Breast epithelium (tissue), 4 donors: ENCODE results near the gene B4GALNT3. TPM values are rescaled to one million over a fixed set of nuclear protein-coding genes. Genes with fewer than 3 reads are reported as not detected.
"Not testable (repeated sequence)": the region's sequence is repeated elsewhere in the genome, so short reads cannot be mapped to it uniquely, and the experiment has no call there.

ENCODE experiments used
- DNase-seq, 2 donors: peaks; one replicate each; pipeline ENCODE4 v3.0.0-alpha.2; 2019; ENCODE audit warnings: low spot score in 2 of 2
- H3K27ac ChIP-seq, 2 donors: fragments of 200-600 bp; sonication (generic) in 1 of 2; one replicate each; pipeline ENCODE4 v1.5.1; 2016 to 2019; ENCODE audit warnings: mild to moderate bottlenecking in 1 of 2
- H3K27me3 ChIP-seq, 2 donors: fragments of 200-600 bp; sonication (generic) in 1 of 2; one replicate each; pipeline versions ENCODE4 v1.5.1 to v1.6.0; 2017 to 2019; ENCODE audit warnings: control low read depth in 1 of 2, mild to moderate bottlenecking in 1 of 2
- H3K36me3 ChIP-seq: fragments of 200-600 bp; one replicate; pipeline ENCODE4 v1.5.1; 2019
- H3K4me1 ChIP-seq, 2 donors: fragments of 200-600 bp; sonication (generic); one replicate each; pipeline ENCODE4 v1.5.1; 2016 to 2019; ENCODE audit warnings: control low read depth in 1 of 2
- H3K4me3 ChIP-seq, 3 donors: fragments of 200-600 bp; sonication (generic); 1 replicate in 2 of 3; 2 replicates in 1 of 3; pipeline ENCODE4 v1.5.1; 2016 to 2019; ENCODE audit warnings: mild to moderate bottlenecking in 3 of 3, moderate library complexity in 2 of 3
- H3K9me3 ChIP-seq, 2 donors: fragments of 200-600 bp; sonication (generic) in 1 of 2; one replicate each; pipeline ENCODE4 v1.5.1; 2016 to 2019; ENCODE audit warnings: control low read depth in 1 of 2
- POLR2A ChIP-seq: fragments of 450-650 bp; IDR thresholded peaks from one replicate; pipeline ENCODE4 v1.6.1; 2016; ENCODE audit warnings: antibody characterized with exemption, mild to moderate bottlenecking, moderate library complexity
- POLR2AphosphoS5 ChIP-seq, 3 donors: sonication (generic); formaldehyde crosslinking; IDR thresholded peaks; one replicate each; pipeline ENCODE4 v1.6.1; 2017; ENCODE audit warnings: antibody characterized with exemption in 3 of 3
- intact Hi-C: fragments of 100-400 bp; cut with DNase I; formaldehyde crosslinking; loops from one replicate; pipeline ENCODE4 v1.15.1; 2023; ENCODE audit warnings: low total_unique reads
- total RNA-seq, 3 donors: library from RNA; depleted of rRNA; stranded (reverse); fragments of >200 nt; gene quantifications; one replicate each; pipeline ENCODE4 v1.1.0, GENCODE V29; 2016
- TF ChIP-seq, protein P1 (sequence below), 3 donors: fragments of 450-650 bp; IDR thresholded peaks; one replicate each; pipeline ENCODE4 v1.5.1; 2016 to 2017; ENCODE audit warnings: antibody characterized with exemption in 3 of 3, mild to moderate bottlenecking in 3 of 3, moderate library complexity in 3 of 3

B4GALNT3 gene
- total RNA-seq: 1 to 10 TPM in 2 of 3 donors, under 1 TPM in 1; 0.16 to 5.9 (median 4.6) TPM

DNA sequence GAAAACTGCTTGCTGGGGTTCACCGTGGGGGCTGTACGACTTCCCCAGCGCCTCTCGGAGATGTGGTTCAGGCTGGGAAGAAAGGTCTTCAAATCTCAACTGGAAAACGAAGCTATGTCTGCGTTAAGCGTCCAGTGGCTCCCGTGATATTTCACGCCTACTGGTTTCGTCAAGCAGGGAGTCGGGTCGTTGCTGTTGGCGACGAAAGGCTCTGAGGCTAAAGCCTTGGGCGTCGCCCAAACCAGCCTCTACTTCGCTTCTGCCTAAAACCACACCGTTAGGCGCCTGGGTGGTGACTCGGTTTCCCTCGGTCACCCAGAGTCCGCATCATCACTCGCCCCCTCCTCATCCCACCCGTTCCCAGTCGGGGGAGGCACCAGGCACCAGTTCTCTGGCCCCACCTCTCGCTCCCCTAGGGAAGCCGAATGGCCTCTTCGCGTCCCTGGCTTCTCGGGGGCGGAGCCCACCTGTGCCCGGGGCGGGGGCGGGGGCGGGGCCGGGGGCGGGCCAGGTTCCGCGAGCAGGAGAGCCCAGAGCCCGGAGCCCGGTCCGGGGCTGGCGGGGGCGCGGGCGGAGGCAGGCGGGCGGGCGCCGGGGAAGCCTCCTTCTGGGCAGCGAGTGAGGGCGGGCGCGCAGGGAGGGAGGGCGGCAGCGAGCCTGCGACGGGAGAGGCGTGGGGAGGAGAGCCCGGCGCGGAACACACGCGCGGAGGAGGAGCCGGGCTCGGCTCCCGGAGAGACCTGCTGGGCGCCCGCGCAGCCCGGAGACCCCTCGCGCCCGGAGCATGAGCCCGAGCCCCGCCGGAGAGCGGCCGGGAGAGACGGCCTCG lies at the start of gene B4GALNT3:
Gene B4GALNT3, plus strand, starts transcription at position 510 of the 829 bp plus-strand sequence. CDS start 438 bp downstream, outside the sequence.
- H3K9me3 ChIP-seq: no peaks in the 10 kb centered on the region
- H3K36me3 ChIP-seq: no peaks in the 10 kb centered on the region
- H3K4me1 ChIP-seq: no peaks in the 10 kb centered on the region
- H3K27me3 ChIP-seq: no peaks in the 10 kb centered on the region
- peak within 1 kb of the TSS; percentile 25 to 56 for H3K27ac ChIP-seq
- intact Hi-C loops: loop anchor here (10.0 kb wide), 1 partner anchor 85 kb away; no protein-coding TSS in a partner anchor
- H3K4me3 ChIP-seq: peak within 1 kb of the TSS; percentile 46 to 83 (median 70)
- TF ChIP-seq POLR2A (no peak), POLR2AphosphoS5 (IDR thresholded peaks at IDR 0.05) (no peak)
- TF ChIP-seq, protein P1, sequence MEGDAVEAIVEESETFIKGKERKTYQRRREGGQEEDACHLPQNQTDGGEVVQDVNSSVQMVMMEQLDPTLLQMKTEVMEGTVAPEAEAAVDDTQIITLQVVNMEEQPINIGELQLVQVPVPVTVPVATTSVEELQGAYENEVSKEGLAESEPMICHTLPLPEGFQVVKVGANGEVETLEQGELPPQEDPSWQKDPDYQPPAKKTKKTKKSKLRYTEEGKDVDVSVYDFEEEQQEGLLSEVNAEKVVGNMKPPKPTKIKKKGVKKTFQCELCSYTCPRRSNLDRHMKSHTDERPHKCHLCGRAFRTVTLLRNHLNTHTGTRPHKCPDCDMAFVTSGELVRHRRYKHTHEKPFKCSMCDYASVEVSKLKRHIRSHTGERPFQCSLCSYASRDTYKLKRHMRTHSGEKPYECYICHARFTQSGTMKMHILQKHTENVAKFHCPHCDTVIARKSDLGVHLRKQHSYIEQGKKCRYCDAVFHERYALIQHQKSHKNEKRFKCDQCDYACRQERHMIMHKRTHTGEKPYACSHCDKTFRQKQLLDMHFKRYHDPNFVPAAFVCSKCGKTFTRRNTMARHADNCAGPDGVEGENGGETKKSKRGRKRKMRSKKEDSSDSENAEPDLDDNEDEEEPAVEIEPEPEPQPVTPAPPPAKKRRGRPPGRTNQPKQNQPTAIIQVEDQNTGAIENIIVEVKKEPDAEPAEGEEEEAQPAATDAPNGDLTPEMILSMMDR (IDR thresholded peaks at IDR 0.05): no peak
- DNase-seq: peak in 1 of 2 donors; percentile 37

DNA sequence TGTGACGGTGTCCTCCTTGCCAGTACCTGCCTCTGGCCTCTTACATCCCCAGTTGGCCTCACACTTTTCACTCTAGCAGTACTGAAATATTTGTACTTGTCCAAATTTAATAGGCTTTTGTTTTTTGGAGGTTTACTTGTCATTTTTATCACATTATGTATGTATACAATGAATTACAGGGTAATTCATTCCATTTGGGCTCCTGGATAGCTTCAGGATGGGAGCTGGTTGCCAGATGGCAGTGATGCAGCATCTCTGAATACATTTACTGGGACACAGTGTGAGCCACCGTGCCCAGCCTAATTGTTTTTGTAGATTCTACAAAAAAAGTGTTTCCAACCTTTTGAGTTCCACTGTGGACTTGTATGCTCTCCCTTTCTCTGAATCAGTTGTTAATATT lies 44.9 kb upstream of the B4GALNT3 start:
- no peaks in the 10 kb centered on the region for H3K27me3 ChIP-seq
- intact Hi-C loops: no loop called here
- peaks cover 5% of the 10 kb centered on the region for H3K36me3 ChIP-seq
- H3K27ac ChIP-seq: no peak overlapping the region
- TF ChIP-seq POLR2AphosphoS5 (IDR thresholded peaks at IDR 0.05): no peak
- TF ChIP-seq POLR2A: no peak
- TF ChIP-seq, protein P1 (IDR thresholded peaks at IDR 0.05): no peak
- no peak for DNase-seq
- H3K9me3 ChIP-seq: no peaks in the 10 kb centered on the region
- no peaks in the 10 kb centered on the region for H3K4me1 ChIP-seq
- H3K4me3 ChIP-seq: no peak overlapping the region

- Histone ChIP-seq H3K4me3 (no peak overlapping the region), H3K4me1 (no peaks in the 10 kb centered on the region), H3K36me3 (no peaks in the 10 kb centered on the region), H3K27ac (no peak overlapping the region), H3K27me3 (no peaks in the 10 kb centered on the region), H3K9me3 (no peaks in the 10 kb centered on the region)
- no peak for TF ChIP-seq POLR2AphosphoS5 (IDR thresholded peaks at IDR 0.05)
- intact Hi-C loops: no loop called here
- no peak for DNase-seq
Observed at GRCh38 chr12:418432-418831, 41.3 kb upstream of the B4GALNT3 start.

- intact Hi-C loops: no loop called here
- H3K36me3 ChIP-seq: no peaks in the 10 kb centered on the region
- no peak overlapping the region for H3K4me3 ChIP-seq
- TF ChIP-seq, protein P1 (IDR thresholded peaks at IDR 0.05): no peak
- TF ChIP-seq POLR2A: no peak
- no peak for TF ChIP-seq POLR2AphosphoS5 (IDR thresholded peaks at IDR 0.05)
- no peak for DNase-seq
- no peak overlapping the region for H3K27ac ChIP-seq
- no peaks in the 10 kb centered on the region for H3K9me3 ChIP-seq
- H3K27me3 ChIP-seq: no peaks in the 10 kb centered on the region
- H3K4me1 ChIP-seq: no peaks in the 10 kb centered on the region
Observed at GRCh38 chr12:422526-422925, 37.2 kb upstream of the B4GALNT3 start.

- intact Hi-C loops, H3K36me3 ChIP-seq, H3K4me1 ChIP-seq, H3K27me3 ChIP-seq, H3K4me3 ChIP-seq, H3K27ac ChIP-seq, H3K9me3 ChIP-seq, DNase-seq: not testable (repeated sequence)
Observed at GRCh38 chr12:435737-436136, 24.0 kb upstream of the B4GALNT3 start.

- TF ChIP-seq, protein P1 (IDR thresholded peaks at IDR 0.05): peak; percentile 49 to 75 (median 59)
- TF ChIP-seq POLR2A (no peak), POLR2AphosphoS5 (IDR thresholded peaks at IDR 0.05) (no peak)
- intact Hi-C loops: no loop called here
- Histone ChIP-seq H3K9me3 (no peaks in the 10 kb centered on the region), H3K4me1 (no peaks in the 10 kb centered on the region), H3K27ac (no peak overlapping the region), H3K27me3 (no peaks in the 10 kb centered on the region), H3K4me3 (no peak overlapping the region), H3K36me3 (peaks cover 4% of the 10 kb centered on the region)
- no peak for DNase-seq
Observed at GRCh38 chr12:442235-442884, 17.4 kb upstream of the B4GALNT3 start.
